T-helper 2 cell treated with Interferon-gamma antibody and Interleukin-4, amounts not matched to agents 5 μg/mL and 100 μg/mL, for 36 hours (primary cell): ENCODE results near the gene PIP4P1.

Source experiments
- DNase-seq: peaks from one replicate; pipeline ENCODE4 v3.0.0; 2021; ENCODE audit warnings: low spot score
- H3K27ac Mint-ChIP-seq: one replicate; pipeline ENCODE4 v1.8.0; 2021; ENCODE audit warnings: mild to moderate bottlenecking, mixed read lengths
- H3K27me3 Mint-ChIP-seq: one replicate; pipeline ENCODE4 v1.8.0; 2021; ENCODE audit warnings: low read depth, mixed read lengths
- H3K36me3 Mint-ChIP-seq: one replicate; pipeline ENCODE4 v1.8.0; 2021; ENCODE audit warnings: low read depth, mixed read lengths
- H3K4me1 Mint-ChIP-seq: one replicate; pipeline ENCODE4 v1.8.0; 2021; ENCODE audit warnings: low read depth, mixed read lengths
- H3K4me3 Mint-ChIP-seq: one replicate; pipeline ENCODE4 v1.8.0; 2022; ENCODE audit warnings: mild to moderate bottlenecking, moderate library complexity, mixed read lengths
- H3K9me3 Mint-ChIP-seq: one replicate; pipeline ENCODE4 v1.8.0; 2021; ENCODE audit warnings: mixed read lengths

The PIP4P1 gene

GRCh38 chr14:20435582-20436362 is 25.5 kb downstream of the PIP4P1 start, which contains the start of gene KLHL33:
TSS of gene KLHL33 (minus strand) at chr14:20436166. CDS start at chr14:20435811, 355 bp downstream.
- no peak within 1 kb of the TSS for H3K27ac Mint-ChIP-seq
- H3K36me3 Mint-ChIP-seq = no peaks in the 10 kb centered on the region
- no peaks in the 10 kb centered on the region for H3K27me3 Mint-ChIP-seq
- peaks cover 4% of the 10 kb centered on the region for H3K4me1 Mint-ChIP-seq
- H3K4me3 Mint-ChIP-seq = no peak within 1 kb of the TSS
- no peak for DNase-seq
- no peaks in the 10 kb centered on the region for H3K9me3 Mint-ChIP-seq

GRCh38 chr14:20434701-20435581 is 26.3 kb downstream of the PIP4P1 start:
- DNase-seq = no peak
- Mint-ChIP-seq H3K27ac (no peak overlapping the region), H3K4me1 (no peaks in the 10 kb centered on the region), H3K27me3 (no peaks in the 10 kb centered on the region), H3K36me3 (no peaks in the 10 kb centered on the region), H3K9me3 (no peaks in the 10 kb centered on the region), H3K4me3 (no peak overlapping the region)

- DNase-seq = no peak
Observed at GRCh38 chr14:20429801-20430669, 31.2 kb downstream of the PIP4P1 start.

GRCh38 chr14:20428802-20429201 is 32.4 kb downstream of the PIP4P1 start:
- no peaks in the 10 kb centered on the region for H3K36me3 Mint-ChIP-seq

More at GRCh38 chr14:20429801-20430669, 31.2 kb downstream of the PIP4P1 start:
- no peak overlapping the region for H3K27ac Mint-ChIP-seq
- H3K36me3 Mint-ChIP-seq = no peaks in the 10 kb centered on the region
- no peak overlapping the region for H3K4me3 Mint-ChIP-seq
- H3K27me3 Mint-ChIP-seq = no peaks in the 10 kb centered on the region
- no peaks in the 10 kb centered on the region for H3K9me3 Mint-ChIP-seq
- peaks cover 26% of the 10 kb centered on the region for H3K4me1 Mint-ChIP-seq

GRCh38 chr14:20428010-20428365 is 33.2 kb downstream of the PIP4P1 start:
- H3K4me1 Mint-ChIP-seq = peaks cover 28% of the 10 kb centered on the region
- H3K4me3 Mint-ChIP-seq = peak overlapping the region; percentile 57
- peak overlapping the region; percentile 86 for H3K27ac Mint-ChIP-seq
- H3K36me3 Mint-ChIP-seq = no peaks in the 10 kb centered on the region
- no peaks in the 10 kb centered on the region for H3K9me3 Mint-ChIP-seq
- no peaks in the 10 kb centered on the region for H3K27me3 Mint-ChIP-seq
- no peak for DNase-seq

More at GRCh38 chr14:20428802-20429201, 32.4 kb downstream of the PIP4P1 start:
- H3K9me3 Mint-ChIP-seq = no peaks in the 10 kb centered on the region
- H3K27me3 Mint-ChIP-seq = no peaks in the 10 kb centered on the region
- peak overlapping the region; percentile 29 for H3K4me3 Mint-ChIP-seq
- H3K4me1 Mint-ChIP-seq = peaks cover 28% of the 10 kb centered on the region
- H3K27ac Mint-ChIP-seq = peak overlapping the region; percentile 41
- no peak for DNase-seq

- Mint-ChIP-seq H3K9me3 (no peaks in the 10 kb centered on the region), H3K27ac (peak overlapping the region; percentile 86), H3K36me3 (no peaks in the 10 kb centered on the region), H3K4me3 (peak overlapping the region; percentile 57), H3K27me3 (no peaks in the 10 kb centered on the region), H3K4me1 (peaks cover 28% of the 10 kb centered on the region)
- DNase-seq = no peak
Observed at GRCh38 chr14:20427231-20428009, 33.8 kb downstream of the PIP4P1 start.

GRCh38 chr14:20424851-20425250 is 36.4 kb downstream of the PIP4P1 start:
- no peak for DNase-seq
- Mint-ChIP-seq H3K36me3 (no peaks in the 10 kb centered on the region), H3K9me3 (no peaks in the 10 kb centered on the region), H3K27ac (no peak overlapping the region), H3K27me3 (no peaks in the 10 kb centered on the region), H3K4me1 (peaks cover 28% of the 10 kb centered on the region), H3K4me3 (no peak overlapping the region)

- Mint-ChIP-seq H3K9me3 (no peaks in the 10 kb centered on the region), H3K36me3 (no peaks in the 10 kb centered on the region), H3K27me3 (no peaks in the 10 kb centered on the region), H3K27ac (no peak overlapping the region), H3K4me3 (no peak overlapping the region), H3K4me1 (peaks cover 17% of the 10 kb centered on the region)
- no peak for DNase-seq
Observed at GRCh38 chr14:20422886-20423285, 38.3 kb downstream of the PIP4P1 start.

GRCh38 chr14:20421267-20421666 is 40.0 kb downstream of the PIP4P1 start:
- Mint-ChIP-seq H3K4me1 (peaks cover 8% of the 10 kb centered on the region), H3K36me3 (no peaks in the 10 kb centered on the region), H3K27ac (no peak overlapping the region), H3K27me3 (no peaks in the 10 kb centered on the region), H3K9me3 (no peaks in the 10 kb centered on the region), H3K4me3 (no peak overlapping the region)
- DNase-seq = no peak

- Mint-ChIP-seq H3K27me3 (no peaks in the 10 kb centered on the region), H3K4me1 (peaks cover 6% of the 10 kb centered on the region), H3K9me3 (no peaks in the 10 kb centered on the region), H3K4me3 (no peak overlapping the region), H3K36me3 (no peaks in the 10 kb centered on the region), H3K27ac (no peak overlapping the region)
- DNase-seq = no peak
Observed at GRCh38 chr14:20419419-20419818, 41.8 kb downstream of the PIP4P1 start.

GRCh38 chr14:20418501-20418909 is 42.7 kb downstream of the PIP4P1 start:
- DNase-seq = no peak
- Mint-ChIP-seq H3K4me3 (no peak overlapping the region), H3K9me3 (no peaks in the 10 kb centered on the region), H3K27me3 (no peaks in the 10 kb centered on the region), H3K27ac (no peak overlapping the region), H3K36me3 (no peaks in the 10 kb centered on the region), H3K4me1 (peaks cover 10% of the 10 kb centered on the region)

- no peak for DNase-seq
- Mint-ChIP-seq H3K4me1 (peaks cover 10% of the 10 kb centered on the region), H3K36me3 (no peaks in the 10 kb centered on the region), H3K9me3 (no peaks in the 10 kb centered on the region), H3K4me3 (no peak overlapping the region), H3K27ac (no peak overlapping the region), H3K27me3 (no peaks in the 10 kb centered on the region)
Observed at GRCh38 chr14:20417250-20418186, 43.7 kb downstream of the PIP4P1 start.
